ENCODE results near the gene EBLN1. TPM values are rescaled to one million over a fixed set of nuclear protein-coding genes. Genes with fewer than 3 reads are reported as not detected.

EBLN1 gene
- total RNA-seq, 1 donor from 2014 or later = not detected

DNA sequence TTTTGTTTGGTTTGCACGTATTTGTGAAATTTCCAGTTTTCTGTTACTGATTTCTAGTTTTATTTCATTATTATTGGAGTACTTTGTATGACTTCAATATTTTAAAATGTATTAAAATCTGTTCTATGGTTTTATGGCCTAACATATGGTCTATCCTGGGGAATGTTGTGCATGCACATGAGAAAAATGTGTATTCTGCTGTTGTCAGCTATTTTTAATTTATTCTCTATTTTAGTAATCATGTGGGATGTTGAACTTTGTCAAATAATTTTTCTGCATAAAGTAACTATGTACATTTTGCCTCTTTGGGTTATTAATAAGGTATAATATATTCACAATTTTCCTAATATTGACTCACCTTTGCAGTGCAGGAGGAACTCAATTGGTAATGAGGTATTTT, 46.7 kb downstream of the EBLN1 start:
- Histone ChIP-seq H3K79me2 (ENCODE audit: low read depth) (no peaks in the 10 kb centered on the region), H3K9me3 (ENCODE audit: low read depth) (no peaks in the 10 kb centered on the region), H3K36me3 (peaks cover 3% of the 10 kb centered on the region), H4K20me1 (ENCODE audit: low read depth) (no peaks in the 10 kb centered on the region), H3K4me1 (peaks cover 7% of the 10 kb centered on the region), H3K27ac (no peak overlapping the region), H3F3A (ENCODE audit: low read depth) (no peaks in the 10 kb centered on the region), H3K4me3 (no peak overlapping the region), H3K4me2 (no peak overlapping the region), H3K27me3 (no peaks in the 10 kb centered on the region), H2AFZ (replicated peaks) (no peak overlapping the region), H3K9ac (no peak overlapping the region)
- H3K27ac Mint-ChIP-seq = no peak overlapping the region
- no peak for DNase-seq (ENCODE audit: low spot score)
- H3K9me3 Mint-ChIP-seq = peaks cover 13% of the 10 kb centered on the region
- TF ChIP-seq EZH2 (IDR thresholded peaks at IDR 0.05) (no peak), EZH2phosphoT487 (IDR thresholded peaks at IDR 0.05) (no peak)
- TF ChIP-seq, protein P1, sequence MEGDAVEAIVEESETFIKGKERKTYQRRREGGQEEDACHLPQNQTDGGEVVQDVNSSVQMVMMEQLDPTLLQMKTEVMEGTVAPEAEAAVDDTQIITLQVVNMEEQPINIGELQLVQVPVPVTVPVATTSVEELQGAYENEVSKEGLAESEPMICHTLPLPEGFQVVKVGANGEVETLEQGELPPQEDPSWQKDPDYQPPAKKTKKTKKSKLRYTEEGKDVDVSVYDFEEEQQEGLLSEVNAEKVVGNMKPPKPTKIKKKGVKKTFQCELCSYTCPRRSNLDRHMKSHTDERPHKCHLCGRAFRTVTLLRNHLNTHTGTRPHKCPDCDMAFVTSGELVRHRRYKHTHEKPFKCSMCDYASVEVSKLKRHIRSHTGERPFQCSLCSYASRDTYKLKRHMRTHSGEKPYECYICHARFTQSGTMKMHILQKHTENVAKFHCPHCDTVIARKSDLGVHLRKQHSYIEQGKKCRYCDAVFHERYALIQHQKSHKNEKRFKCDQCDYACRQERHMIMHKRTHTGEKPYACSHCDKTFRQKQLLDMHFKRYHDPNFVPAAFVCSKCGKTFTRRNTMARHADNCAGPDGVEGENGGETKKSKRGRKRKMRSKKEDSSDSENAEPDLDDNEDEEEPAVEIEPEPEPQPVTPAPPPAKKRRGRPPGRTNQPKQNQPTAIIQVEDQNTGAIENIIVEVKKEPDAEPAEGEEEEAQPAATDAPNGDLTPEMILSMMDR (IDR thresholded peaks at IDR 0.05) = no peak
- no peaks in the 10 kb centered on the region for H3K4me1 Mint-ChIP-seq
- H3K4me3 Mint-ChIP-seq = no peak overlapping the region
- peaks cover 4% of the 10 kb centered on the region for H3K27me3 Mint-ChIP-seq (ENCODE audit: insufficient read depth, low read depth)
- H3K36me3 Mint-ChIP-seq = no peaks in the 10 kb centered on the region

DNA sequence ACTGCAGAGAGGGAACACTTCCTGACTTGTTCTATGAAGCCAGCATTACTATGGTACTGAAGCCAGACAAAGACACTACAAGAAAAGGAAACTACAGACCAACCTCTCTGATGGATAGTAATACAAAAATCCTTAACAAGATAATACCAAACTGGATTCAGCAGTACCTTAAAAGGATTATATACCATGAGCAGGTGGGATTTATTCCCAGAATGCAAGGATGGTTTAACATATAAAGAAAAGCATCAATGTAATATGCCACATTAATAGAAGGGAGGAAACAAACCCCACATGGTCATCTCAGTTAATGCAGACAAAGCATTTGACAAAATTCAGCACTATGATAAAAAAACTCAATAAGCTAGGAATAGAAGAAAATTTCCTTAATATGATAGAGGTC, 47.2 kb downstream of the EBLN1 start:
- no peak overlapping the region for H3K9ac ChIP-seq
- peaks cover 3% of the 10 kb centered on the region for H3K36me3 ChIP-seq
- no peaks in the 10 kb centered on the region for H3K36me3 Mint-ChIP-seq
- no peaks in the 10 kb centered on the region for H3K27me3 ChIP-seq
- no peak overlapping the region for H3K4me3 ChIP-seq
- H3K4me1 Mint-ChIP-seq = no peaks in the 10 kb centered on the region
- H3K27me3 Mint-ChIP-seq (ENCODE audit: insufficient read depth, low read depth) = peaks cover 4% of the 10 kb centered on the region
- peaks cover 13% of the 10 kb centered on the region for H3K9me3 Mint-ChIP-seq
- no peak overlapping the region for H3K27ac Mint-ChIP-seq
- no peak overlapping the region for H2AFZ ChIP-seq (replicated peaks)
- no peaks in the 10 kb centered on the region for H3K9me3 ChIP-seq (ENCODE audit: low read depth)
- H4K20me1 ChIP-seq (ENCODE audit: low read depth) = no peaks in the 10 kb centered on the region
- TF ChIP-seq, protein P1 (IDR thresholded peaks at IDR 0.05) = no peak
- TF ChIP-seq EZH2phosphoT487 (IDR thresholded peaks at IDR 0.05) = no peak
- TF ChIP-seq EZH2 (IDR thresholded peaks at IDR 0.05) = no peak
- H3K27ac ChIP-seq = no peak overlapping the region
- H3K4me2 ChIP-seq = no peak overlapping the region
- H3K4me3 Mint-ChIP-seq = no peak overlapping the region
- no peaks in the 10 kb centered on the region for H3F3A ChIP-seq (ENCODE audit: low read depth)
- no peak for DNase-seq (ENCODE audit: low spot score)
- no peaks in the 10 kb centered on the region for H3K79me2 ChIP-seq (ENCODE audit: low read depth)
- peaks cover 7% of the 10 kb centered on the region for H3K4me1 ChIP-seq

DNA sequence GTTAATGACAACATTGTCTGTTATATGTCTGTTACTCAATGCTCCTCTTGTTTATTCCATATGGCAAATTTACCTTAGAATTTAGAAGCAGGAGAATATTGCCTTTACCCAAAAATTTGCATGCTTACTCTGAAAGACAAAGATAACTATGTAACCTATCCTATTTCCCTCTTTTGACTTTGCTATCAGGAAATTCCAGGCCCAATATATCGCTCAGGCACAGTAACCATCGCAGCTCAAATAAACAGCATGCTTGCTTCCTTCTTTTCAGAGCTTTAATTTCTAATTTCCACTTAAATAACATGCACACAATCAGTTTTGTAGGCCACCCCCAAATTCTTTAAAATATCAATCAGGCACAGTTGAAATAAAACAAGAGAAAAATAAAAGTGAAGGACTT, 57.8 kb downstream of the EBLN1 start:
- Mint-ChIP-seq H3K4me3 (no peak overlapping the region), H3K27ac (no peak overlapping the region), H3K36me3 (no peaks in the 10 kb centered on the region), H3K9me3 (no peaks in the 10 kb centered on the region), H3K27me3 (ENCODE audit: insufficient read depth, low read depth) (peaks cover 2% of the 10 kb centered on the region), H3K4me1 (no peaks in the 10 kb centered on the region)
- Histone ChIP-seq H3K4me2 (no peak overlapping the region), H4K20me1 (ENCODE audit: low read depth) (no peaks in the 10 kb centered on the region), H2AFZ (replicated peaks) (no peak overlapping the region), H3K36me3 (no peaks in the 10 kb centered on the region), H3F3A (ENCODE audit: low read depth) (no peaks in the 10 kb centered on the region), H3K27me3 (no peaks in the 10 kb centered on the region), H3K27ac (no peak overlapping the region), H3K9me3 (ENCODE audit: low read depth) (no peaks in the 10 kb centered on the region), H3K4me3 (no peak overlapping the region), H3K9ac (no peak overlapping the region), H3K79me2 (ENCODE audit: low read depth) (no peaks in the 10 kb centered on the region), H3K4me1 (no peaks in the 10 kb centered on the region)
- no peak for DNase-seq (ENCODE audit: low spot score)
- TF ChIP-seq EZH2phosphoT487 (IDR thresholded peaks at IDR 0.05) (no peak), EZH2 (IDR thresholded peaks at IDR 0.05) (no peak)
- TF ChIP-seq, protein P1 (IDR thresholded peaks at IDR 0.05) = no peak
